Esophagus muscularis mucosa (tissue), 4 donors: ENCODE measurements around the gene TECRL. TPM values are rescaled to one million over a fixed set of nuclear protein-coding genes. Genes with fewer than 3 reads are reported as not detected.

Source experiments
- DNase-seq: peaks from one replicate; pipeline ENCODE4 v3.0.0-alpha.2; 2017; ENCODE audit errors: extremely low spot score
- H3K27ac ChIP-seq, 4 donors: fragments of 200-600 bp; sonication (generic); replicated peaks in 1 of 4; 1 replicate in 3 of 4; 2 replicates in 1 of 4; pipeline ENCODE4 v1.5.1; 2016 to 2019; ENCODE audit warnings: mild to moderate bottlenecking in 1 of 4
- H3K27me3 ChIP-seq, 4 donors: fragments of 200-600 bp; sonication (generic); one replicate each; pipeline versions ENCODE4 v1.5.1 to v1.6.0; 2016 to 2019
- H3K36me3 ChIP-seq, 4 donors: fragments of 200-600 bp; sonication (generic); one replicate each; pipeline ENCODE4 v1.5.1; 2016 to 2019
- H3K4me1 ChIP-seq, 4 donors: fragments of 200-600 bp; sonication (generic); one replicate each; pipeline ENCODE4 v1.5.1; 2016 to 2019
- H3K4me3 ChIP-seq, 4 donors: fragments of 200-600 bp; sonication (generic); 1 replicate in 2 of 4; 2 replicates in 2 of 4; pipeline ENCODE4 v1.5.1; 2016 to 2019; ENCODE audit warnings: mild to moderate bottlenecking in 4 of 4, moderate library complexity in 1 of 4
- H3K9me3 ChIP-seq, 4 donors: fragments of 200-600 bp; sonication (generic); 1 replicate in 3 of 4; 2 replicates in 1 of 4; pipeline ENCODE4 v1.5.1; 2016 to 2019
- CTCF ChIP-seq, 3 experiments: fragments of 200-600 bp in 2 of 3; fragments of 450-650 bp in 1 of 3; sonication (generic) in 2 of 3; IDR thresholded peaks; one replicate each; pipeline ENCODE4 v1.5.1; 2017 to 2019; ENCODE audit warnings: antibody characterized with exemption in 3 of 3, mild to moderate bottlenecking in 2 of 3, moderate library complexity in 1 of 3
- EP300 ChIP-seq: sonication (generic); formaldehyde crosslinking; IDR thresholded peaks from one replicate; pipeline ENCODE4 v1.6.1; 2017; ENCODE audit warnings: antibody characterized with exemption
- POLR2A ChIP-seq: fragments of 450-650 bp; IDR thresholded peaks from one replicate; pipeline ENCODE4 v1.6.1; 2017; ENCODE audit warnings: antibody characterized with exemption, moderate library complexity, mild to moderate bottlenecking, low read depth
- POLR2AphosphoS5 ChIP-seq, 2 donors: sonication (generic); formaldehyde crosslinking; IDR thresholded peaks; one replicate each; pipeline ENCODE4 v1.6.1; 2017; ENCODE audit warnings: antibody characterized with exemption in 2 of 2
- WGBS: methylation state at CpG from one replicate; pipeline ENCODE4 v1.1.5; 2018; 5-methylcytosine and 5-hydroxymethylcytosine counted together
- intact Hi-C: fragments of 100-400 bp; cut with DNase I; formaldehyde crosslinking; loops from one replicate; pipeline ENCODE4 v1.15.1; 2023
- total RNA-seq, 4 donors: library from RNA; depleted of rRNA; stranded (reverse); fragments of >200 nt; gene quantifications; one replicate each; pipeline versions ENCODE4 v1.1.0 to v1.2.1, GENCODE V29; 2016

The TECRL gene
- under 1 TPM in 1 of 4 donors, not detected in 3; 0.11 TPM for total RNA-seq

- no peak within 1 kb of the TSS for H3K4me3 ChIP-seq
- TF ChIP-seq EP300 (no peak), CTCF (IDR thresholded peaks at IDR 0.05) (no peak)
- no peaks in the 10 kb centered on the region for H3K9me3 ChIP-seq
- intact Hi-C loops = no loop called here
- H3K27ac ChIP-seq = no peak within 1 kb of the TSS
- no peaks in the 10 kb centered on the region for H3K27me3 ChIP-seq
- WGBS = 75% methylated on average over 4 of the region's 4 CpGs
- no peaks in the 10 kb centered on the region for H3K4me1 ChIP-seq
- H3K36me3 ChIP-seq = no peaks in the 10 kb centered on the region
- DNase-seq = no peak
Measured at GRCh38 chr4:64409300-64409699, at the start of gene TECRL. TSS of gene TECRL (minus strand) at chr4:64409450. CDS start at chr4:64409351, 99 bp downstream.

GRCh38 chr4:64432674-64433073 is 23.4 kb upstream of the TECRL start:
- H3K9me3 ChIP-seq = peaks cover 0 to 17% (median 9%) of the 10 kb centered on the region in 4 donors
- no peaks in the 10 kb centered on the region for H3K36me3 ChIP-seq
- H3K27ac ChIP-seq = no peak overlapping the region
- 82% methylated on average over 5 of the region's 10 CpGs for WGBS
- H3K4me3 ChIP-seq = no peak overlapping the region
- intact Hi-C loops = no loop called here
- TF ChIP-seq EP300 (no peak), POLR2A (no peak), POLR2AphosphoS5 (IDR thresholded peaks at IDR 0.05) (no peak), CTCF (IDR thresholded peaks at IDR 0.05) (no peak)
- no peak for DNase-seq
- H3K27me3 ChIP-seq = no peaks in the 10 kb centered on the region
- no peaks in the 10 kb centered on the region for H3K4me1 ChIP-seq

- Histone ChIP-seq H3K27ac (no peak overlapping the region), H3K36me3 (no peaks in the 10 kb centered on the region), H3K9me3 (peaks cover 0 to 17% (median 9%) of the 10 kb centered on the region in 4 donors), H3K4me1 (no peaks in the 10 kb centered on the region), H3K27me3 (no peaks in the 10 kb centered on the region), H3K4me3 (no peak overlapping the region)
- intact Hi-C loops = no loop called here
- DNase-seq = no peak
- WGBS = 78% methylated on average over 2 of the region's 6 CpGs
- TF ChIP-seq POLR2AphosphoS5 (IDR thresholded peaks at IDR 0.05) = no peak
- TF ChIP-seq CTCF (IDR thresholded peaks at IDR 0.05) = no peak
- TF ChIP-seq POLR2A = no peak
- no peak for TF ChIP-seq EP300
Measured at GRCh38 chr4:64430933-64431332, 21.7 kb upstream of the TECRL start.

GRCh38 chr4:64417974-64418373 is 8.7 kb upstream of the TECRL start:
- TF ChIP-seq POLR2AphosphoS5 (IDR thresholded peaks at IDR 0.05) = no peak
- no peak for TF ChIP-seq CTCF (IDR thresholded peaks at IDR 0.05)
- Histone ChIP-seq H3K27ac (no peak overlapping the region), H3K27me3 (no peaks in the 10 kb centered on the region), H3K36me3 (no peaks in the 10 kb centered on the region), H3K9me3 (no peaks in the 10 kb centered on the region), H3K4me1 (peaks cover 0 to 9% (median 4%) of the 10 kb centered on the region in 4 donors), H3K4me3 (no peak overlapping the region)
- DNase-seq = no peak
- 0% methylated on average over 1 of the region's 1 CpG for WGBS
- intact Hi-C loops = no loop called here

- TF ChIP-seq POLR2AphosphoS5 (IDR thresholded peaks at IDR 0.05) = no peak
- no peak for DNase-seq
- no peaks in the 10 kb centered on the region for H3K36me3 ChIP-seq
- no peaks in the 10 kb centered on the region for H3K4me1 ChIP-seq
- H3K27ac ChIP-seq = no peak overlapping the region
- H3K27me3 ChIP-seq = no peaks in the 10 kb centered on the region
- no peaks in the 10 kb centered on the region for H3K9me3 ChIP-seq
- H3K4me3 ChIP-seq = no peak overlapping the region
- intact Hi-C loops = no loop called here
- 79% methylated on average over 1 of the region's 1 CpG for WGBS
Measured at GRCh38 chr4:64407000-64407399, 2.2 kb downstream of the TECRL start.
